Temporal lobe (tissue), 1 donor: ENCODE data around the gene DUSP22. TPM values are rescaled to one million over a fixed set of nuclear protein-coding genes. Genes with fewer than 3 reads are reported as not detected.

Experiments used
- total RNA-seq: library from RNA; depleted of rRNA; stranded (reverse); fragments of >200 nt; gene quantifications from one replicate; pipeline ENCODE4 v1.2.3, GENCODE V29; 2014

Gene DUSP22
- total RNA-seq, 1 donor from 2014 or later, result 17.5 TPM

Other genes starting within 250 kb of the DUSP22 start
- gene IRF4, start 99.3 kb downstream of the DUSP22 start, total RNA-seq, result under 0.01 TPM